OCI-LY7 (cell line): Measurements from ENCODE around the gene SIK1. TPM values are rescaled to one million over a fixed set of nuclear protein-coding genes. Genes with fewer than 3 reads are reported as not detected.
"Not testable (repeated sequence)": the region's sequence is repeated elsewhere in the genome, so short reads cannot be mapped to it uniquely, and the experiment has no call there.

ENCODE experiments used
- BruUV-seq: library from RNA; stranded (reverse); fragments of 400-500 nt; replicated peaks from 2 replicates; lab custom pipeline; 2021; lab: Mats Ljungman, UMichigan
- CTCF ChIA-PET: fragments of 300-600 bp; sonication (Branson Sonifier 250); formaldehyde crosslinking; loops from one replicate; lab custom pipeline; 2022; ENCODE audit warnings: antibody characterized with exemption; ENCODE audit not compliant: unreplicated experiment; lab: Charles Lee
- POLR2A ChIA-PET: fragments of 300-600 bp; sonication (Branson Sonifier 250); formaldehyde crosslinking; loops from one replicate; lab custom pipeline; 2022; ENCODE audit warnings: antibody characterized with exemption; lab: Charles Lee
- DNase-seq: peaks from one replicate; pipeline ENCODE4 v3.0.0-alpha.2; 2015; ENCODE audit warnings: low spot score
- H2AFZ ChIP-seq: fragments of 200-600 bp; sonication (generic), shearing (Covaris generic); 2 replicates; pipeline ENCODE4 v1.6.1; 2014; ENCODE audit warnings: mild to moderate bottlenecking, antibody characterized with exemption, low read length, moderate library complexity
- H3K27ac ChIP-seq: fragments of 200-600 bp; sonication (generic); 2 replicates; pipeline ENCODE4 v1.5.1; 2014; ENCODE audit warnings: mixed run types, low read depth, mild to moderate bottlenecking, moderate library complexity, low read length, inconsistent platforms; ENCODE audit not compliant: poor library complexity, severe bottlenecking
- H3K36me3 ChIP-seq: fragments of 200-600 bp; sonication (generic); 2 replicates; pipeline ENCODE4 v1.6.1; 2014; ENCODE audit warnings: mild to moderate bottlenecking, antibody characterized with exemption, low read length, moderate library complexity, mixed read lengths; ENCODE audit not compliant: insufficient read depth
- H3K4me1 ChIP-seq: fragments of 200-600 bp; sonication (generic); 2 replicates; pipeline ENCODE4 v1.5.1; 2014; ENCODE audit warnings: mild to moderate bottlenecking, low read length; ENCODE audit not compliant: insufficient read depth, poor library complexity, severe bottlenecking
- H3K4me2 ChIP-seq: fragments of 200-600 bp; sonication (generic); 2 replicates; pipeline ENCODE4 v1.6.1; 2014; ENCODE audit warnings: mild to moderate bottlenecking, low read length
- H3K4me3 ChIP-seq: fragments of 200-600 bp; sonication (generic); 2 replicates; pipeline ENCODE4 v1.5.1; 2014; ENCODE audit warnings: mild to moderate bottlenecking, low read depth, low read length; ENCODE audit not compliant: poor library complexity, severe bottlenecking
- H3K79me2 ChIP-seq: fragments of 200-600 bp; sonication (generic); 2 replicates; pipeline ENCODE4 v1.6.1; 2016; ENCODE audit warnings: low read depth, mild to moderate bottlenecking, low read length, moderate library complexity, mixed read lengths; ENCODE audit not compliant: insufficient read depth
- H3K9me2 ChIP-seq: fragments of 200-600 bp; sonication (generic); 2 replicates; pipeline ENCODE4 v1.6.1; 2016; ENCODE audit warnings: mild to moderate bottlenecking, low read length, mixed read lengths; ENCODE audit not compliant: insufficient read depth
- H3K9me3 ChIP-seq: fragments of 200-600 bp; sonication (generic); 2 replicates; pipeline ENCODE4 v1.6.1; 2014; ENCODE audit warnings: mild to moderate bottlenecking, mixed run types, low read length, mixed read lengths
- H4K20me1 ChIP-seq: fragments of 200-600 bp; sonication (generic); 2 replicates; pipeline ENCODE4 v1.6.1; 2014; ENCODE audit warnings: mild to moderate bottlenecking, antibody characterized with exemption, low read length, moderate library complexity, mixed read lengths; ENCODE audit not compliant: insufficient read depth
- intact Hi-C: fragments of 100-400 bp; cut with micrococcal nuclease; formaldehyde crosslinking; loops from one replicate; pipeline ENCODE4 v1.10.0; 2022; ENCODE audit not compliant: unreplicated experiment
- total RNA-seq, 2 experiments: library from RNA; depleted of rRNA in 1 of 2; stranded (reverse); fragments of >200 nt in 1 of 2; shearing (Covaris generic) in 1 of 2; gene quantifications; 2 replicates each; pipeline ENCODE4 v1.2.3, GENCODE V29; 2014 to 2022

Gene SIK1
- total RNA-seq, 2 experiments from 2014 or later: 0.41 to 4.6 TPM

GRCh38 chr21:43442571-43442970 is 15.6 kb upstream of the SIK1 start:
- H3K36me3 ChIP-seq, DNase-seq, H3K79me2 ChIP-seq, BruUV-seq, CTCF ChIA-PET, H3K9me2 ChIP-seq, intact Hi-C loops, POLR2A ChIA-PET, H3K27ac ChIP-seq, H3K4me1 ChIP-seq, H3K9me3 ChIP-seq, H4K20me1 ChIP-seq, H3K4me2 ChIP-seq, H3K4me3 ChIP-seq, H2AFZ ChIP-seq: not testable (repeated sequence)

GRCh38 chr21:43440835-43441727 is 14.2 kb upstream of the SIK1 start:
- H3K9me2 ChIP-seq, H3K27ac ChIP-seq, H3K79me2 ChIP-seq, CTCF ChIA-PET, DNase-seq, POLR2A ChIA-PET, H3K36me3 ChIP-seq, H3K4me3 ChIP-seq, H3K4me2 ChIP-seq, BruUV-seq, H4K20me1 ChIP-seq, H2AFZ ChIP-seq, H3K4me1 ChIP-seq, H3K9me3 ChIP-seq, intact Hi-C loops: not testable (repeated sequence)

GRCh38 chr21:43439316-43440075 is 12.6 kb upstream of the SIK1 start:
- H3K4me1 ChIP-seq, H4K20me1 ChIP-seq, intact Hi-C loops, CTCF ChIA-PET, H3K4me2 ChIP-seq, POLR2A ChIA-PET, H3K9me3 ChIP-seq, H3K36me3 ChIP-seq, H3K4me3 ChIP-seq, H3K27ac ChIP-seq, H3K9me2 ChIP-seq, BruUV-seq, H3K79me2 ChIP-seq, H2AFZ ChIP-seq, DNase-seq: not testable (repeated sequence)

- BruUV-seq, DNase-seq, H3K9me2 ChIP-seq, H2AFZ ChIP-seq, H3K27ac ChIP-seq, H3K4me3 ChIP-seq, H3K79me2 ChIP-seq, H4K20me1 ChIP-seq, H3K9me3 ChIP-seq, POLR2A ChIA-PET, CTCF ChIA-PET, intact Hi-C loops, H3K4me2 ChIP-seq, H3K4me1 ChIP-seq, H3K36me3 ChIP-seq: not testable (repeated sequence)
Observed at GRCh38 chr21:43436272-43436671, 9.3 kb upstream of the SIK1 start.

GRCh38 chr21:43433340-43434136 is 6.6 kb upstream of the SIK1 start:
- H3K4me3 ChIP-seq, DNase-seq, intact Hi-C loops, H3K27ac ChIP-seq, H3K9me3 ChIP-seq, H3K36me3 ChIP-seq, CTCF ChIA-PET, H3K79me2 ChIP-seq, H4K20me1 ChIP-seq, H3K9me2 ChIP-seq, H2AFZ ChIP-seq, H3K4me2 ChIP-seq, H3K4me1 ChIP-seq, POLR2A ChIA-PET, BruUV-seq: not testable (repeated sequence)

- CTCF ChIA-PET, BruUV-seq, POLR2A ChIA-PET: not testable (repeated sequence)
Observed at GRCh38 chr21:43430830-43431416, 4.0 kb upstream of the SIK1 start.

More at GRCh38 chr21:43430830-43431416, 4.0 kb upstream of the SIK1 start:
- intact Hi-C loops, H2AFZ ChIP-seq, H3K79me2 ChIP-seq, H3K9me3 ChIP-seq, H3K4me2 ChIP-seq, H3K36me3 ChIP-seq, H4K20me1 ChIP-seq, H3K27ac ChIP-seq, H3K9me2 ChIP-seq, H3K4me1 ChIP-seq, DNase-seq, H3K4me3 ChIP-seq: not testable (repeated sequence)
